B cell (primary cell): Measurements from ENCODE around the gene DDAH2. TPM values are rescaled to one million over a fixed set of nuclear protein-coding genes. Genes with fewer than 3 reads are reported as not detected.

Experiments used
- ATAC-seq: fragments of 200-7000 bp; cut with Tn5 transposase; one replicate; pipeline ENCODE4 v1.10.0; 2021; ENCODE audit warnings: low read depth, mild to moderate bottlenecking, moderate number of reproducible peaks, moderate library complexity
- CTCF ChIA-PET: fragments of 350-600 bp; sonication (Branson Sonifier 250); formaldehyde crosslinking; loops from one replicate; lab custom pipeline; 2021; ENCODE audit warnings: antibody characterized with exemption, inconsistent platforms; lab: Charles Lee
- POLR2A ChIA-PET: fragments of 350-600 bp; sonication (Branson Sonifier 250); formaldehyde crosslinking; loops from one replicate; lab custom pipeline; 2021; ENCODE audit warnings: antibody characterized with exemption; lab: Charles Lee
- DNase-seq: peaks from one replicate; pipeline ENCODE4 v3.0.0; 2013
- H2AFZ ChIP-seq: 2 replicates; pipeline ENCODE4 v1.6.1; 2012; ENCODE audit warnings: mild to moderate bottlenecking, low read depth, low read length; ENCODE audit not compliant: insufficient read depth, poor library complexity, severe bottlenecking
- H3K27ac ChIP-seq, 2 donors: 1 replicate in 1 of 2; 2 replicates in 1 of 2; pipeline ENCODE4 v1.5.1; 2012 to 2013; ENCODE audit warnings: low read length in 2 of 2, mild to moderate bottlenecking in 2 of 2, moderate library complexity in 1 of 2
- H3K27me3 ChIP-seq, 4 experiments: fragments of 200-600 bp in 1 of 4; sonication (generic) in 1 of 4; replicated peaks in 1 of 4; 1 replicate in 2 of 4; 2 replicates in 2 of 4; pipeline versions ENCODE4 v1.6.1 to v1.7.0; 2013 to 2016; ENCODE audit warnings: low read length in 3 of 4, mild to moderate bottlenecking in 2 of 4, mixed read lengths in 1 of 4, moderate library complexity in 1 of 4; ENCODE audit not compliant: insufficient read depth in 4 of 4, control insufficient read depth in 3 of 4; ENCODE audit errors: control extremely low read depth in 1 of 4
- H3K36me3 ChIP-seq, 2 experiments: replicated peaks in 1 of 2; 1 replicate in 1 of 2; 2 replicates in 1 of 2; pipeline versions ENCODE4 v1.6.1 to v1.7.1; 2013; ENCODE audit warnings: low read length in 1 of 2; ENCODE audit not compliant: insufficient read depth in 2 of 2, control insufficient read depth in 1 of 2; ENCODE audit errors: control extremely low read depth in 1 of 2, extremely low read depth in 1 of 2
- H3K4me1 ChIP-seq, 2 donors: fragments of 200-600 bp in 1 of 2; sonication (generic) in 1 of 2; 1 replicate in 1 of 2; 2 replicates in 1 of 2; pipeline versions ENCODE4 v1.5.1 to v1.6.1; 2013 to 2017; ENCODE audit warnings: low read length in 2 of 2; ENCODE audit not compliant: control insufficient read depth in 2 of 2, insufficient read depth in 2 of 2
- H3K4me2 ChIP-seq: replicated peaks from 2 replicates; pipeline ENCODE3; 2012; ENCODE audit warnings: mild to moderate bottlenecking, low read depth, low read length; ENCODE audit not compliant: poor library complexity, severe bottlenecking
- H3K4me3 ChIP-seq, 5 experiments: fragments of 200-600 bp in 1 of 5; sonication (generic) in 1 of 5; 1 replicate in 3 of 5; 2 replicates in 2 of 5; pipeline versions ENCODE4 v1.5.1 to v1.7.0; 2011 to 2016; ENCODE audit warnings: low read length in 4 of 5, mild to moderate bottlenecking in 4 of 5, low read depth in 2 of 5, control low read depth in 1 of 5, moderate library complexity in 1 of 5; ENCODE audit not compliant: insufficient read depth in 1 of 5; ENCODE audit errors: control extremely low read depth in 1 of 5, extremely low read depth in 1 of 5
- H3K79me2 ChIP-seq: fragments of 200-600 bp; sonication (generic); one replicate; pipeline ENCODE4 v1.6.0; 2016; ENCODE audit warnings: low read length; ENCODE audit not compliant: control insufficient read depth, insufficient read depth
- H3K9ac ChIP-seq: fragments of 200-600 bp; sonication (generic); 2 replicates; pipeline ENCODE4 v1.6.1; 2017; ENCODE audit warnings: mild to moderate bottlenecking, low read length, moderate library complexity
- H3K9me3 ChIP-seq, 3 donors: one replicate each; pipeline versions ENCODE4 v1.6.1 to v1.7.1; 2013; ENCODE audit warnings: low read length in 2 of 3; ENCODE audit not compliant: control insufficient read depth in 2 of 3, insufficient read depth in 1 of 3; ENCODE audit errors: control extremely low read depth in 1 of 3
- H4K20me1 ChIP-seq: 2 replicates; pipeline ENCODE4 v1.6.0; 2012; ENCODE audit warnings: mild to moderate bottlenecking, low read length; ENCODE audit not compliant: insufficient read depth, control insufficient read depth, poor library complexity, severe bottlenecking
- H3K27ac Mint-ChIP-seq: one replicate; pipeline ENCODE4 v1.8.0; 2021; ENCODE audit warnings: mixed read lengths
- H3K27me3 Mint-ChIP-seq: one replicate; pipeline ENCODE4 v1.8.0; 2021; ENCODE audit warnings: mixed read lengths
- H3K4me1 Mint-ChIP-seq: one replicate; pipeline ENCODE4 v1.8.0; 2021; ENCODE audit warnings: mixed read lengths
- H3K4me3 Mint-ChIP-seq: one replicate; pipeline ENCODE4 v1.8.0; 2021; ENCODE audit warnings: mixed read lengths
- H3K9me3 Mint-ChIP-seq: one replicate; pipeline ENCODE4 v1.8.0; 2022; ENCODE audit warnings: mixed read lengths; ENCODE audit not compliant: insufficient read depth
- CTCF ChIP-seq: fragments of 200-600 bp; IDR thresholded peaks from one replicate; pipeline ENCODE4 v1.8.0; 2022; ENCODE audit warnings: antibody characterized with exemption, mild to moderate bottlenecking
- EZH2 ChIP-seq: IDR thresholded peaks from 2 replicates; pipeline ENCODE4 v1.6.1; 2012; ENCODE audit warnings: borderline replicate concordance, low read depth, mild to moderate bottlenecking, moderate library complexity, low read length; ENCODE audit not compliant: insufficient read depth, poor library complexity, severe bottlenecking
- WGBS: methylation state at CpG from one replicate; pipeline ENCODE4 v1.1.5; 2013; ENCODE audit warnings: missing lambda C conversion rate; ENCODE audit not compliant: insufficient coverage; 5-methylcytosine and 5-hydroxymethylcytosine counted together
- intact Hi-C: fragments of 100-400 bp; cut with micrococcal nuclease; formaldehyde crosslinking; loops from one replicate; pipeline ENCODE4 v1.10.0; 2022
- polyA plus RNA-seq: library from polyadenylated mRNA; depleted of rRNA; stranded (reverse); fragments of >200 nt; gene quantifications from 2 replicates; pipeline ENCODE4 v1.2.3, GENCODE V29; 2012
- total RNA-seq, 2 donors: library from RNA; stranded (reverse); fragments of 120-200 nt in 1 of 2; gene quantifications; 1 replicate in 1 of 2; 2 replicates in 1 of 2; pipeline versions ENCODE4 v1.2.3 to v1.2.4, GENCODE V29; 2013 to 2022

Gene DDAH2
- total and polyA plus RNA-seq, 2 donors (not counting 1 experiment from before 2014, with no cell fraction given): 59.2 to 87.2 TPM

GRCh38 chr6:31692353-31692752, 36.7 kb downstream of the DDAH2 start:
- Mint-ChIP-seq H3K27me3 (no peaks in the 10 kb centered on the region), H3K4me3 (no peak overlapping the region), H3K4me1 (peaks cover 17% of the 10 kb centered on the region), H3K9me3 (no peaks in the 10 kb centered on the region), H3K27ac (no peak overlapping the region)
- no peak overlapping the region for H3K4me3 ChIP-seq
- ATAC-seq (no peak), DNase-seq (no peak)
- H3K4me2 ChIP-seq: no peak overlapping the region
- no peak overlapping the region for H2AFZ ChIP-seq
- TF ChIP-seq EZH2 (no peak), CTCF (no peak)
- no peaks in the 10 kb centered on the region for H3K27me3 ChIP-seq
- no peak overlapping the region for H3K9ac ChIP-seq
- no peaks in the 10 kb centered on the region for H3K79me2 ChIP-seq
- H3K36me3 ChIP-seq: peaks cover 0 to 82% of the 10 kb centered on the region in 2 experiments
- ChIA-PET POLR2A (interaction anchor here (0.6 kb wide), 2 partner anchors 140 to 193 kb away, joined by 5 read pairs; no protein-coding TSS in a partner anchor), CTCF (interaction anchor here (0.9 kb wide), 1 partner anchor 141 kb away, joined by 4 read pairs; no protein-coding TSS in a partner anchor)
- 100% methylated on average over 3 of the region's 4 CpGs for WGBS
- H3K9me3 ChIP-seq: no peaks in the 10 kb centered on the region
- H3K4me1 ChIP-seq: peaks cover 10 to 18% of the 10 kb centered on the region in 2 donors
- H4K20me1 ChIP-seq: no peaks in the 10 kb centered on the region
- intact Hi-C loops: no loop called here
- H3K27ac ChIP-seq: no peak overlapping the region

GRCh38 chr6:31691564-31692108, 37.5 kb downstream of the DDAH2 start:
- no peak overlapping the region for H2AFZ ChIP-seq
- TF ChIP-seq CTCF: no peak
- Mint-ChIP-seq H3K4me3 (no peak overlapping the region), H3K27ac (no peak overlapping the region), H3K27me3 (no peaks in the 10 kb centered on the region), H3K9me3 (no peaks in the 10 kb centered on the region), H3K4me1 (peaks cover 17% of the 10 kb centered on the region)
- no peak overlapping the region for H3K9ac ChIP-seq
- DNase-seq: no peak
- peaks cover 0 to 82% of the 10 kb centered on the region in 2 experiments for H3K36me3 ChIP-seq
- H3K9me3 ChIP-seq: no peaks in the 10 kb centered on the region
- no peaks in the 10 kb centered on the region for H3K27me3 ChIP-seq
- POLR2A ChIA-PET: no interaction called here
- ATAC-seq: no peak
- 96% methylated on average over 9 of the region's 12 CpGs for WGBS
- H3K4me2 ChIP-seq: no peak overlapping the region
- CTCF ChIA-PET: interaction anchor here (1.0 to 1.6 kb wide), 2 partner anchors 78 to 80 kb away, joined by 3 to 4 read pairs; no protein-coding TSS in a partner anchor
- no peaks in the 10 kb centered on the region for H3K79me2 ChIP-seq
- intact Hi-C loops: no loop called here
- H4K20me1 ChIP-seq: no peaks in the 10 kb centered on the region
- no peak overlapping the region for H3K4me3 ChIP-seq
- peaks cover 10 to 18% of the 10 kb centered on the region in 2 donors for H3K4me1 ChIP-seq
- no peak overlapping the region for H3K27ac ChIP-seq
